ENCODE results near the gene P3H2. TPM values are rescaled to one million over a fixed set of nuclear protein-coding genes. Genes with fewer than 3 reads are reported as not detected.

The P3H2 gene
- total and polyA plus RNA-seq, 2 of the 4 experiments (the other 2 are of a cell fraction) = 54.7 to 64.3 TPM

- peak overlapping the region; percentile 64 for H3K56ac ChIP-seq (ENCODE audit: extremely low read depth, insufficient read depth, low read length)
- ATAC-seq (ENCODE audit: low read depth) (peak; percentile 7), DNase-seq (no peak)
- H3K4me3 ChIP-seq (ENCODE audit: insufficient read depth, low read depth, low read length) = no peak overlapping the region
- POLR2A ChIA-PET (ENCODE audit: unreplicated experiment) = interaction anchor here (0.6 to 1.0 kb wide), 4 partner anchors 13 to 712 kb away, joined by 3 read pairs; no protein-coding TSS in a partner anchor
- BruUV-seq (replicated peaks) = no TSS peak
- H3K4me1 ChIP-seq (ENCODE audit: control insufficient read depth, insufficient read depth, low read length) = peaks cover 16% of the 10 kb centered on the region
- in situ Hi-C loops (cut with MboI; ENCODE audit: low sequenced_read_pairs) (no loop called here), intact Hi-C loops (cut with micrococcal nuclease) (loop anchor here (2.0 kb wide), 1 partner anchor 43 kb away; the partner anchor contains the start of gene P3H2), dilution Hi-C loops (cut with HindIII; ENCODE audit: low sequenced_read_pairs, unreplicated experiment) (no loop called here)
- H2AK9ac ChIP-seq (replicated peaks; ENCODE audit: low read depth, low read length, poor library complexity) = no peak overlapping the region
- H2BK20ac ChIP-seq (ENCODE audit: low read depth, low read length) = peak overlapping the region; percentile 85
- CTCF ChIA-PET = interaction anchor here (1.0 kb wide), 1 partner anchor 15 kb away, joined by 3 read pairs; no protein-coding TSS in a partner anchor
- peak overlapping the region; percentile 54; the same call in 1 of the 2 replicates for H4K91ac ChIP-seq (ENCODE audit: insufficient read depth, low read depth, low read length)
- no peak overlapping the region for H2AFZ ChIP-seq (replicated peaks; ENCODE audit: low read length, poor library complexity)
- peak overlapping the region; percentile 62; the same call in 1 of the 2 replicates for H3K4ac ChIP-seq (ENCODE audit: low read depth, low read length)
- H3K9me1 ChIP-seq (ENCODE audit: insufficient read depth, low read length) = peaks cover 10% of the 10 kb centered on the region
- peak overlapping the region in 1 of 2 experiments; percentile 85; a peak in 2 of 4 replicates for H4K8ac ChIP-seq (ENCODE audit: low read depth in 2 of 2, low read length in 2 of 2)
- no peaks in the 10 kb centered on the region; the same call in 1 of the 2 replicates for H3K36me3 ChIP-seq (ENCODE audit: control insufficient read depth, insufficient read depth, low read length)
- peaks cover 24 to 56% of the 10 kb centered on the region in 2 experiments; a peak in 3 of 4 replicates for H3K79me1 ChIP-seq (ENCODE audit: low read depth in 1 of 2, low read length in 2 of 2)
- H3K27ac ChIP-seq (ENCODE audit: insufficient read depth, low read length) = peak overlapping the region; percentile 14; the same call in 1 of the 2 replicates
- peak overlapping the region; percentile 26; the same call in 1 of the 2 replicates for H2AK5ac ChIP-seq (ENCODE audit: low read depth, low read length)
- H2BK15ac ChIP-seq (ENCODE audit: low read depth, low read length) = peak overlapping the region; percentile 37; the same call in 1 of the 3 replicates
- no peaks in the 10 kb centered on the region for H3K27me3 ChIP-seq (ENCODE audit: control insufficient read depth, insufficient read depth, low read length)
- peak overlapping the region; percentile 67; the same call in 1 of the 2 replicates for H3K18ac ChIP-seq (ENCODE audit: low read depth, low read length)
- H2BK5ac ChIP-seq (ENCODE audit: low read depth, low read length, poor library complexity, severe bottlenecking) = peak overlapping the region; percentile 87
- peak overlapping the region; percentile 36 for H3K14ac ChIP-seq (replicated peaks; ENCODE audit: low read depth, low read length)
- H3K4me2 ChIP-seq (ENCODE audit: low read depth, low read length) = peak overlapping the region; percentile 43; the same call in 1 of the 2 replicates
- H4K20me1 ChIP-seq (ENCODE audit: insufficient read depth, low read length) = no peaks in the 10 kb centered on the region
- H4K5ac ChIP-seq (ENCODE audit: low read depth, low read length) = 0 out of 2 replicates have a peak overlapping the region, but pooled peaks have one; percentile 19
- no peaks in the 10 kb centered on the region for H3K9me3 ChIP-seq (ENCODE audit: control insufficient read depth, insufficient read depth, low read length)
- no CpG with 5 or more reads among the region's 1 CpG for WGBS, 2 experiments (ENCODE audit: extremely low coverage in 2 of 2, insufficient read length in 1 of 2)
- H3K23ac ChIP-seq (ENCODE audit: low read depth, low read length) = peak overlapping the region; percentile 34; the same call in 1 of the 2 replicates
- no peak overlapping the region for H3K9ac ChIP-seq (ENCODE audit: low read depth, low read length)
- peak overlapping the region; percentile 87 for H2BK120ac ChIP-seq (ENCODE audit: low read depth, low read length)
- TF ChIP-seq POLR2A (IDR thresholded peaks at IDR 0.05; ENCODE audit: low read depth, low read length) = no peak
- TF ChIP-seq CEBPB (IDR thresholded peaks at IDR 0.05; ENCODE audit: low read depth, low read length) = no peak
- TF ChIP-seq SMC3 (IDR thresholded peaks at IDR 0.05; ENCODE audit: low read depth, low read length) = no peak
- no peak for TF ChIP-seq CHD1 (IDR thresholded peaks at IDR 0.05; ENCODE audit: low read depth, low read length)
- no peak for TF ChIP-seq NFE2L2 (IDR thresholded peaks at IDR 0.05; ENCODE audit: low read depth, low read length)
- TF ChIP-seq CTCF (conservative IDR thresholded peaks at IDR 0.05; ENCODE audit: low read depth, low read length) = no peak
- no peak for TF ChIP-seq ELK1 (IDR thresholded peaks at IDR 0.05; ENCODE audit: borderline replicate concordance, low read depth, low read length)
- TF ChIP-seq MAFK (IDR thresholded peaks at IDR 0.05; ENCODE audit: low read depth, low read length) = no peak
- TF ChIP-seq USF2 (IDR thresholded peaks at IDR 0.05; ENCODE audit: low read depth, low read length) = no peak
- no peak for TF ChIP-seq MXI1 (IDR thresholded peaks at IDR 0.05; ENCODE audit: borderline replicate concordance, low read depth, low read length)
- TF ChIP-seq MAZ (IDR thresholded peaks at IDR 0.05; ENCODE audit: borderline replicate concordance, low read depth, low read length) = no peak
- TF ChIP-seq RCOR1 (IDR thresholded peaks at IDR 0.05; ENCODE audit: insufficient replicate concordance, low read length) = no peak
- TF ChIP-seq BHLHE40 (IDR thresholded peaks at IDR 0.05; ENCODE audit: low read depth, low read length) = no peak
- TF ChIP-seq FOS (IDR thresholded peaks at IDR 0.05; ENCODE audit: low read depth, low read length) = no peak
Observed at GRCh38 chr3:190077395-190078045, 43.2 kb downstream of the P3H2 start.

All from IMR-90 (cell line).